Measurements from ENCODE around the gene TMEM17.
"Not testable (repeated sequence)": the region's sequence is repeated elsewhere in the genome, so short reads cannot be mapped to it uniquely, and the experiment has no call there.

TMEM17 gene

DNA sequence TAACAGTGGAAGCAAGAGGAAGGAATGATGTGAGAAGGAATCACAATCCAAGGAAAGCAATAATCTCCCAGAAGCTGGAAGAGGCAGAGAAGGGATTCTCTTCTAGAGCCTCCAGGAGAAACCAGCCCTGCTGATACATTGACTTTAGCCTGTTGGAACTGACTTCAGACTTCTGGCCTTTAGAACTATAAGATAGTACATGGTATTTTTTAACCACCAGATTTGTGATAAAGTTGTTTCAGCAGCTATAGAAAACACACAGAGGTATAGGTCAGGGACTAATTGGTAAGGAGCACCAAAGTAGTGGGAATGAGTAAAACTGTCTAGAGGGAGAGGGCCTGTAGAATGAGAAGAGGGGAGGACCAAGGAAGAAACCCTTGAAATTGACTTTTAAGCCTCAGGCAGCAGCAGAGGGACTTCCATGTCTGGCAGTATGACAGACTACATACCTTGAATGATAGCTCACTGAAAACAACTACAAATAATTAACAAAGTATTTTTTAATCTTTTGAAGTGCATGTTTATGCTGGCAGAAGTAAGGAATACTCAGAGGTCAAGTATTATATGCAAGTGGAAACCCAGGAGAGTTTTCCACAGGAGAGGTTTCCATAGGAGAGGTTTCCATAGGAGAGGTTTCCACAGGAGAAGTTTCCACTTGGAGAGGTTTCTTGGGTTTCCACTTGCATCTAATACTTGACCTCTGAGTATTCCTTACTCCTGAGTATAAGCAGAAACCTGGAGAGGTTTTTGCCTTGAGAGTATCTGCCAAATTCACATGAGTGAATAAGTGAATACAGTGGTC, 33.8 kb upstream of the TMEM17 start:
- TF ChIP-seq CTCF (conservative IDR thresholded peaks at IDR 0.05; ENCODE audit: low read depth, low read length): no peak
- DNase-seq (ENCODE audit: low read depth): no peak
- H3K4me3 ChIP-seq (ENCODE audit: low read length): no peak overlapping the region

DNA sequence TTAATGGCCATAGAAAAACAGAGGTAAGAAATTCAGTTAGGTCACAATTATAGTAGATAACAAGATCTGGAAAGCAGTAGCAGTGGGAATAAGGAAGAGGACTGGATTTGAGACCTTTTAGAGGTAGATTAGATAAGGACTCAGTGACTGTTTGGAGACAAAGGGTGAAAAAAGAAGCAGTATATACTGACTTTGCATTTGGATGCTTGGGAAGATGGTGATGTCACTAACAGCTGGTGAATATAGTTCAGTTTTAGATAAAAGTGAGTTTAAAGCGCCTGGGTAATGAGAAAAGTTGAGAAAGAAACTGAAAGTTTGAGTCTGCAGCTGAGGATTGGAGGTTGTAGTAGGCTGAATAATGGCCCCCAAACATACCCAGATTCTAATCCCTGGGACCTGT, 32.8 kb upstream of the TMEM17 start:
- no peak for TF ChIP-seq CTCF (conservative IDR thresholded peaks at IDR 0.05; ENCODE audit: low read depth, low read length)
- no peak overlapping the region for H3K4me3 ChIP-seq (ENCODE audit: low read length)
- no peak for DNase-seq (ENCODE audit: low read depth)

GRCh38 chr2:62537814-62538213, 31.8 kb upstream of the TMEM17 start:
- DNase-seq (ENCODE audit: low read depth): no peak
- no peak for TF ChIP-seq CTCF (conservative IDR thresholded peaks at IDR 0.05; ENCODE audit: low read depth, low read length)
- no peak overlapping the region for H3K4me3 ChIP-seq (ENCODE audit: low read length)

DNA sequence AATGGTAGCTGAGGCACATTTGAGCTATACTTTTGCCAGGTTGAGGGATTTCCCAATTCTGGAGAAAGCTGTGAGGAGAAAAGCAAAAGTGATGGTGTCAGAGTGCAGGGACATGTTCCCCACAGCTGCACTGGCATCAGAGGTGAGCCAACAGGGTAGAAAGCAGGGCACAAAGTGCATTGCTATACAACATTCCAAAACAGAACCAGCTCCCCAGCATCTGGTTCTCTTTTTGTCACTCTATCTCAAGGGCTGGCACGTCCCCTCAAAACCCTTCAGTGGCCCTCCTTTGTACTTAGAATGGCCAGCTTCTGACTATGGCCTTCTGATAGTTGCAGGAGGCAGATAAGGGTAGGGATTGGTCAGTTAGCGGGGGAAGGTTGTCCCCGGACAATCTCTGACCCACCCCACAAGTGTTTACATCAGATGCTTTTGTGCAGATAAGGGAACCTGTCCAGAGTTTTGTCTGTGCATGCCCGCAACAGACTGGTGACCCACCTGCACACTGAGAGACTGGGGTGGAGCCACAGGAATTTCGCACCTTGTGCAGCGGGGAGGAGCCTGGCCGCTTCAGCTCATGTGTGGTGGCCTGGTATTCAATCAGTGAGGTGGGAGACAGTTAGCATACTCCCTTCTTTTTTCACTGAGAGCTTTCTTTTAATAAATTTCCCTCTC, 31.0 kb upstream of the TMEM17 start:
- TF ChIP-seq CTCF (conservative IDR thresholded peaks at IDR 0.05; ENCODE audit: low read depth, low read length): no peak
- no peak for DNase-seq (ENCODE audit: low read depth)
- H3K4me3 ChIP-seq (ENCODE audit: low read length): no peak overlapping the region

GRCh38 chr2:62535521-62535920, 29.5 kb upstream of the TMEM17 start:
- not testable (repeated sequence) for DNase-seq (ENCODE audit: low read depth); H3K4me3 ChIP-seq (ENCODE audit: low read length)

GRCh38 chr2:62531594-62531993, 25.6 kb upstream of the TMEM17 start:
- TF ChIP-seq CTCF (conservative IDR thresholded peaks at IDR 0.05; ENCODE audit: low read depth, low read length): no peak
- no peak for DNase-seq (ENCODE audit: low read depth)
- no peak overlapping the region for H3K4me3 ChIP-seq (ENCODE audit: low read length)

GRCh38 chr2:62529758-62530157, 23.8 kb upstream of the TMEM17 start:
- no peak overlapping the region for H3K4me3 ChIP-seq (ENCODE audit: low read length)
- TF ChIP-seq CTCF (conservative IDR thresholded peaks at IDR 0.05; ENCODE audit: low read depth, low read length): no peak
- no peak for DNase-seq (ENCODE audit: low read depth)

Data from retinal pigment epithelial cell (primary cell).